Measurements from ENCODE around the gene AMDHD1. TPM values are rescaled to one million over a fixed set of nuclear protein-coding genes. Genes with fewer than 3 reads are reported as not detected.

The AMDHD1 gene
- total and polyA plus RNA-seq, 2 of the 4 experiments (the other 2 are of a cell fraction) = under 0.01 TPM; not detected in 1

DNA sequence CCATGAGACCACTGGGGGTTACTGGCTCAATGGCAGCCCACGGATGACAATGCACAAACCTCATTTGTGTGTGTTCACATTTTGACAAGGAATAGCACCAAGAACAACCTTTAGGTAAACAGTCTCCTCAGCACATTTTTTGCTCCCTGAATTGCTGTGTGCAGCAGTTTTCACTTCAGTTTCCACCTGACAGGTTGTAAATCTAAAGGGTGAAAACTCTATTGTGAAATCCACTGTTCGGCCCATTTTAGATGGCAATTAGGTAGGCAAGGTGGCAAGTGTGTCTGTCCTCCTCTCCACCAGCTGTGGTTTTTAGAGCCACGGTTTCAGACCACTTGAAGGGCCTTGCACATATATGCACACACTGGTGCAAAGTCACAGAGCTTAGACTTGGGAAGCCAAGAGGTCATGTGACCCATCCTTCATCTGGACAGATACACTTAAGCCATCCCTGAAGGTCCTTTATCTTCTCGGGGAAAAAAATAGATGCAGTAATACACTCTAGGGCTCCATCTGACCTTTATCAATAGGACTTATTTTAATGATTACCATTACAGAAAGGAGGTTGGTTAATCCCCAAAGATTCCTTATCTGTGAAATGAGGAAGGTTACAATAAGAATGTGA is 29.8 kb downstream of the AMDHD1 start:
- no peak overlapping the region for H2BK120ac ChIP-seq (ENCODE audit: low read depth, low read length)
- dilution Hi-C loops (cut with HindIII; ENCODE audit: low sequenced_read_pairs, unreplicated experiment) (no loop called here), intact Hi-C loops (cut with micrococcal nuclease) (no loop called here), in situ Hi-C loops (cut with MboI; ENCODE audit: low sequenced_read_pairs) (no loop called here)
- no peaks in the 10 kb centered on the region for H4K20me1 ChIP-seq (ENCODE audit: insufficient read depth, low read length)
- H3K4me1 ChIP-seq (ENCODE audit: control insufficient read depth, insufficient read depth, low read length) = no peaks in the 10 kb centered on the region
- no peak overlapping the region for H3K56ac ChIP-seq (ENCODE audit: extremely low read depth, insufficient read depth, low read length)
- no TSS peak for BruUV-seq (replicated peaks)
- H2BK15ac ChIP-seq (ENCODE audit: low read depth, low read length) = no peak overlapping the region
- H4K91ac ChIP-seq (ENCODE audit: insufficient read depth, low read depth, low read length) = no peak overlapping the region
- H3K14ac ChIP-seq (replicated peaks; ENCODE audit: low read depth, low read length) = no peak overlapping the region
- no peaks in the 10 kb centered on the region for H3K9me1 ChIP-seq (ENCODE audit: insufficient read depth, low read length)
- H2AK9ac ChIP-seq (replicated peaks; ENCODE audit: low read depth, low read length, poor library complexity) = no peak overlapping the region
- TF ChIP-seq MAFK (IDR thresholded peaks at IDR 0.05; ENCODE audit: low read depth, low read length) (peak; percentile 42), CEBPB (IDR thresholded peaks at IDR 0.05; ENCODE audit: low read depth, low read length) (no peak; the same call in 1 of the 2 replicates)
- DNase-seq = no peak
- H3K36me3 ChIP-seq (ENCODE audit: control insufficient read depth, insufficient read depth, low read length) = no peaks in the 10 kb centered on the region
- H3K27me3 ChIP-seq (ENCODE audit: control insufficient read depth, insufficient read depth, low read length) = peaks cover 9% of the 10 kb centered on the region
- no peak overlapping the region for H2AK5ac ChIP-seq (ENCODE audit: low read depth, low read length)
- no peak overlapping the region for H3K4me2 ChIP-seq (ENCODE audit: low read depth, low read length)
- no peak overlapping the region for H2AFZ ChIP-seq (replicated peaks; ENCODE audit: low read length, poor library complexity)
- H3K4ac ChIP-seq (ENCODE audit: low read depth, low read length) = no peak overlapping the region
- H3K18ac ChIP-seq (ENCODE audit: low read depth, low read length) = no peak overlapping the region
- no peak overlapping the region for H3K23ac ChIP-seq (ENCODE audit: low read depth, low read length)
- POLR2A ChIA-PET (ENCODE audit: unreplicated experiment) = no interaction called here
- no peaks in the 10 kb centered on the region for H3K9me3 ChIP-seq (ENCODE audit: control insufficient read depth, insufficient read depth, low read length)
- H3K79me1 ChIP-seq (ENCODE audit: low read depth in 1 of 2, low read length in 2 of 2) = no peaks in the 10 kb centered on the region
- no peak for ATAC-seq (ENCODE audit: low read depth)
- H3K9ac ChIP-seq (ENCODE audit: low read depth, low read length) = no peak overlapping the region
- H2BK20ac ChIP-seq (ENCODE audit: low read depth, low read length) = no peak overlapping the region
- no peak overlapping the region for H3K27ac ChIP-seq (ENCODE audit: insufficient read depth, low read length)
- H3K4me3 ChIP-seq (ENCODE audit: insufficient read depth, low read depth, low read length) = no peak overlapping the region
- CTCF ChIA-PET = interaction anchor here (0.7 kb wide), 1 partner anchor 64 kb away, joined by 4 read pairs; no protein-coding TSS in a partner anchor
- no peak overlapping the region for H4K5ac ChIP-seq (ENCODE audit: low read depth, low read length)
- no CpG with 5 or more reads among the region's 4 CpGs for WGBS, 2 experiments (ENCODE audit: extremely low coverage in 2 of 2, insufficient read length in 1 of 2)
- no peak overlapping the region for H2BK5ac ChIP-seq (ENCODE audit: low read depth, low read length, poor library complexity, severe bottlenecking)
- no peak overlapping the region for H4K8ac ChIP-seq (ENCODE audit: low read depth in 2 of 2, low read length in 2 of 2)
